ENCODE measurements around the gene HECTD1. TPM values are rescaled to one million over a fixed set of nuclear protein-coding genes. Genes with fewer than 3 reads are reported as not detected.

HECTD1 gene

GRCh38 chr14:31051511-31051910 lies 156.1 kb downstream of the HECTD1 start:
- no peak overlapping the region for H3K4ac ChIP-seq (ENCODE audit: low read depth in 1 of 2, low read length in 2 of 2)
- H4K91ac ChIP-seq (ENCODE audit: low read length), result no peak overlapping the region
- H3K4me1 ChIP-seq (ENCODE audit: control insufficient read depth, insufficient read depth, low read depth, low read length), result peaks cover 6% of the 10 kb centered on the region
- peaks cover 9% of the 10 kb centered on the region for H3K79me1 ChIP-seq (replicated peaks; ENCODE audit: low read length, poor library complexity, severe bottlenecking)
- H2BK12ac ChIP-seq (ENCODE audit: low read length in 2 of 2), result no peak overlapping the region
- no peak overlapping the region for H3K23ac ChIP-seq (ENCODE audit: low read length in 2 of 2)
- no peak overlapping the region for H3K4me2 ChIP-seq (ENCODE audit: low read length, poor library complexity, severe bottlenecking)
- H3K36me3 ChIP-seq (ENCODE audit: control insufficient read depth in 1 of 2, insufficient read depth in 2 of 2, low read depth in 1 of 2, low read length in 2 of 2), result no peaks in the 10 kb centered on the region
- H2BK15ac ChIP-seq (ENCODE audit: low read depth, poor library complexity, severe bottlenecking), result no peak overlapping the region
- no peak overlapping the region for H3K4me3 ChIP-seq (ENCODE audit: insufficient read depth in 1 of 2, low read depth in 1 of 2, low read length in 2 of 2)
- no peaks in the 10 kb centered on the region for H3K9me3 ChIP-seq (ENCODE audit: control insufficient read depth, low read length)
- 78% methylated on average over 2 of the region's 4 CpGs for WGBS
- H3K14ac ChIP-seq (ENCODE audit: low read length in 2 of 2), result no peak overlapping the region
- H3K18ac ChIP-seq (ENCODE audit: low read depth in 1 of 2, low read length in 2 of 2), result no peak overlapping the region
- no peak overlapping the region for H2AK5ac ChIP-seq (ENCODE audit: low read length, severe bottlenecking)
- H3K27ac ChIP-seq (ENCODE audit: low read length, poor library complexity, severe bottlenecking), result no peak overlapping the region
- peak; percentile 30 for DNase-seq
- H2BK120ac ChIP-seq (ENCODE audit: low read depth, low read length), result no peak overlapping the region
- H2AFZ ChIP-seq (ENCODE audit: low read depth, low read length), result no peak overlapping the region
- no peak overlapping the region for H2BK5ac ChIP-seq (ENCODE audit: low read depth, low read length, poor library complexity, severe bottlenecking)
- H4K8ac ChIP-seq (ENCODE audit: low read length), result no peak overlapping the region
- H3K27me3 ChIP-seq (ENCODE audit: control insufficient read depth in 1 of 2, insufficient read depth in 1 of 2, low read length in 2 of 2), result no peaks in the 10 kb centered on the region
- no peak overlapping the region for H3K9ac ChIP-seq (ENCODE audit: low read length)

GRCh38 chr14:31051023-31051422 lies 156.6 kb downstream of the HECTD1 start:
- H3K27ac ChIP-seq (ENCODE audit: low read length, poor library complexity, severe bottlenecking), result no peak overlapping the region
- no peak overlapping the region for H3K9ac ChIP-seq (ENCODE audit: low read length)
- no peaks in the 10 kb centered on the region for H3K36me3 ChIP-seq (ENCODE audit: control insufficient read depth in 1 of 2, insufficient read depth in 2 of 2, low read depth in 1 of 2, low read length in 2 of 2)
- no peaks in the 10 kb centered on the region for H3K9me3 ChIP-seq (ENCODE audit: control insufficient read depth, low read length)
- H3K23ac ChIP-seq (ENCODE audit: low read length in 2 of 2), result no peak overlapping the region
- no peak overlapping the region for H2BK5ac ChIP-seq (ENCODE audit: low read depth, low read length, poor library complexity, severe bottlenecking)
- no peak overlapping the region for H3K4me3 ChIP-seq (ENCODE audit: insufficient read depth in 1 of 2, low read depth in 1 of 2, low read length in 2 of 2)
- no peak overlapping the region for H4K8ac ChIP-seq (ENCODE audit: low read length)
- H3K18ac ChIP-seq (ENCODE audit: low read depth in 1 of 2, low read length in 2 of 2), result no peak overlapping the region
- no peak overlapping the region for H3K4ac ChIP-seq (ENCODE audit: low read depth in 1 of 2, low read length in 2 of 2)
- no peak for DNase-seq
- peaks cover 6% of the 10 kb centered on the region for H3K4me1 ChIP-seq (ENCODE audit: control insufficient read depth, insufficient read depth, low read depth, low read length)
- H2AK5ac ChIP-seq (ENCODE audit: low read length, severe bottlenecking), result no peak overlapping the region
- H3K79me1 ChIP-seq (replicated peaks; ENCODE audit: low read length, poor library complexity, severe bottlenecking), result peaks cover 9% of the 10 kb centered on the region
- H2BK12ac ChIP-seq (ENCODE audit: low read length in 2 of 2), result no peak overlapping the region
- no peak overlapping the region for H3K4me2 ChIP-seq (ENCODE audit: low read length, poor library complexity, severe bottlenecking)
- H2BK120ac ChIP-seq (ENCODE audit: low read depth, low read length), result no peak overlapping the region
- no peaks in the 10 kb centered on the region for H3K27me3 ChIP-seq (ENCODE audit: control insufficient read depth in 1 of 2, insufficient read depth in 1 of 2, low read length in 2 of 2)
- no peak overlapping the region for H3K14ac ChIP-seq (ENCODE audit: low read length in 2 of 2)
- H2AFZ ChIP-seq (ENCODE audit: low read depth, low read length), result no peak overlapping the region
- no peak overlapping the region for H2BK15ac ChIP-seq (ENCODE audit: low read depth, poor library complexity, severe bottlenecking)
- H4K91ac ChIP-seq (ENCODE audit: low read length), result no peak overlapping the region
- WGBS, result 97% methylated on average over 7 of the region's 7 CpGs

Small RNA genes lying within 50 kb of the gene (small RNA-seq; reads per million reads assigned to genes)
- not detected for gene RF00019 (ENCODE audit: low read depth)
- gene RNU6-541P (ENCODE audit: low read depth), result not detected

Measured in mesenchymal stem cell (in vitro differentiated cells and primary cell).